ENCODE measurements around the gene SEMA3F.
A peak's percentile ranks its signal among the peaks of the same experiment; 100 is the strongest.

Gene SEMA3F

DNA sequence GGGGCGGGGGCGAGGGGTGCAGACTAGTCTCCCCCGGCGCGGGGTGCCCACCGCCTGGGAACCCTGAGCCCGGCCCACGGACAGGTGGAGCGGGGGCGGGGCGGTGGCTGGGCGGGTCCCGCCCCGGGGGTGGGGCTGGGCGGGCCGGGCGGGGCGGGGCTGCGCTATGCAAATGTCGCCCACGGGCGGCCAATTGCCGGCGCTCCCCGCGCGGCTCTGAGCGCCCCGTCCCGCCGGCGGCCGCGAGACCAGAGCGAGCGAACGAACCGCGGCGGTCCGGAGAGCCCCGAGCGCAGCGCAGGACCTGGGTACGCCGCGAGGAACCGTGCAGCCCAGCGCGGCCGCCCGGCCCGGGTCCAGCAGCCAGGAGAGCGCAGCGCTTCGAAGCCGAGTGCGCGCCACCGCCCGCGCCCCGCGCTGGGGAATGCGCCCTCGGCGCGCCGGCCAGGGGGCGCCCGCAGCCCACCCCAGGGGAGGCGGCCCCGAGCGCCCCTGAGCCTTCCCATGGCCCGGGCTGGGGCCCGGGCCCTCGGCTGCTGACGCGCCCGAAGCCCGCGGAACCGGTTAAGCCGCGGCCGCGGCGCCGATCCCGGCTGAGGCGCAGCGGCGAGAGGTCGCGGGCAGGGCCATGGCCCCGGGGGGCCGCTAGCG lies at the start of gene SEMA3F:
Gene SEMA3F, plus strand, starts transcription at position 485 of the 651 bp plus-strand sequence. CDS start 4,299 bp downstream, outside the sequence.
- peak; percentile 35 for DNase-seq

GRCh38 chr3:50111757-50112156 lies 43.4 kb upstream of the SEMA3F start:
- no peak for DNase-seq

DNA sequence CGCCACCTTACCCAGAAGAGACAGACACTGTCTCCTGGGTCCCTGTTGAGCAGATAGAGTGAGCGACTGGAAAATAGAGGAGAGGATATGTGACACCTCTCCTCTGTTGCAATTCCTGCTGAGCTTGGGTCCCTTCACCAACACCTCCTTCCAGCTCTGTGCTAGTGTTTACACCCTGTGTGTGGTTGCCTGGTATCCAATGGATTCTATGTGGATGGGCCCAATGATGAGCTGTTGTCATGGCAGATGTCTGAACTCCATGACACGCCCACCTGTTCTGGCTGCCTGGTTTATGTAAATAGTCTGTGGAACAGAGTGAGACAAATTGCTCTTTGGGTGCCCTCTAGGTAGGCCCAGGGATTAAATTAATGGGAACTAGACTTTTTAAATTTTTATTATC lies 42.7 kb upstream of the SEMA3F start:
- DNase-seq: no peak

- DNase-seq: no peak
Observed at GRCh38 chr3:50117120-50117519, 38.0 kb upstream of the SEMA3F start.

- DNase-seq: no peak
Observed at GRCh38 chr3:50118237-50118636, 36.9 kb upstream of the SEMA3F start.

- DNase-seq: no peak
Observed at GRCh38 chr3:50119786-50120185, 35.3 kb upstream of the SEMA3F start.

- DNase-seq: no peak
Observed at GRCh38 chr3:50120364-50121071, 34.6 kb upstream of the SEMA3F start.

DNA sequence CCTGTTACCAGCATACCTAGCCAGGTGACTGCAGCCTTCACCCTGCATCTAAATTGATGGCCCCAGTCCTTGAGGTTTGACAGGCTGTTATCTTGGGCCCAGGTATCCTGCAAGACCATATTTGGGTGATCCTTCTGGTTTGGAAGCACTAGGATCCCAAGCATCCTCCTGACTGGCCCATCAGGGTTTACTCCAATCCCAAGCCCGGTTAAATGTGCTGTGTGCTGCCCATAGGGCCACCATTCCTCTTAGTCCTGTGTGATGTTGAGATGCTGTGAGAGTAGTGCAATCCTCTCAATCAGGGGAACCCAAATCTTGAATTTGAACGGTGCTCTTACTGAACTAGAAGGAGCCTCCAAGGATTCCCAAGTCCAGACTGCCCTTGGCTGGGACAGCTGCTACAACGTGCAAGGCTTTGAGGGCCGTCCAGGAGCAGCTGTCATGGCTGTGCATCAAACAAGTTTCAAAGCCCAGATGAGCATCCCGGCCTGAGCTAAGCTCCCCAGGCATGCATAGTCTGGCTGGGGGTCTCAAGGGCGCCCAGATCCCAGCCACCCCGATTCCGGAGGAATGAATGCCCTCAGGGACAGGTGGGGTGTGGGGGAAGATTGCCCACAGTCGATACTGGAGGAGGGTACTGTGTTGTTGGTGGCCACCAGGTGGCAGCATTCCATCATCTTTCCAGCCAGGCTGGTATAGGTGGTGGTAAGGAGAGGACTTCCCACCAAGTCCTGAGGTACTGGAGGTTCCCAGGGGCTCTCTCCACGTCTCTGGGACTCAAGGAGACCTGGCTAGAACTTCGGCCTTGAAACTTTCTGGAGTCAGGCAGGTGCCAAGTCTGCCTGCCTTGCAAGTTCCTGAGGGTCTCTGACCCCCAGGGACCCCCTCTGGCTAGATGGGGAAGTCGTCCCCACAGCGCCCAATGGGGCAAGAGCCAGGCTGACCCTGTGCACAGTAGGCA lies 33.8 kb upstream of the SEMA3F start:
- DNase-seq: peak; percentile 73

DNA sequence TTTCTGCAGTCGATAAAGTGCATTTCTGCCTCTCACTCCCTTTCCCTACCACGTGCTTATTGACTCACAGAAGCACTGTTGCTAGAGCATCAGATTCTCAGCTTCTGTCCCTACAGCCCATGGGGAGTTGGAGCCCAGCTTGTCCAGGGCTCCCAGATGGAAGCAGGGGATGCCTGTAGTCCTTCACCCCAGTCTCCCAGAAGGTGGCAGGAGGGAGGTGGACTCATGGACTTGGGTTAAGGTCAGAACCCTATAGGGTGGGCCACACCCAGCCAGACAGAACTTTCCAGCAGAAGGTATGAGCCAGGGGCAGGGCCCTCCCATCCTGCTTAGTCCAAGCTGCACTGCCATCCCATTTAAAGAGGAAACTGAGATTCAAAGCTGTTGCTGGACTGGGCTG lies 33.1 kb upstream of the SEMA3F start:
- DNase-seq: no peak

- no peak for DNase-seq
Observed at GRCh38 chr3:50122661-50123391, 32.3 kb upstream of the SEMA3F start.

- DNase-seq: no peak
Observed at GRCh38 chr3:50123394-50124051, 31.6 kb upstream of the SEMA3F start.

DNA sequence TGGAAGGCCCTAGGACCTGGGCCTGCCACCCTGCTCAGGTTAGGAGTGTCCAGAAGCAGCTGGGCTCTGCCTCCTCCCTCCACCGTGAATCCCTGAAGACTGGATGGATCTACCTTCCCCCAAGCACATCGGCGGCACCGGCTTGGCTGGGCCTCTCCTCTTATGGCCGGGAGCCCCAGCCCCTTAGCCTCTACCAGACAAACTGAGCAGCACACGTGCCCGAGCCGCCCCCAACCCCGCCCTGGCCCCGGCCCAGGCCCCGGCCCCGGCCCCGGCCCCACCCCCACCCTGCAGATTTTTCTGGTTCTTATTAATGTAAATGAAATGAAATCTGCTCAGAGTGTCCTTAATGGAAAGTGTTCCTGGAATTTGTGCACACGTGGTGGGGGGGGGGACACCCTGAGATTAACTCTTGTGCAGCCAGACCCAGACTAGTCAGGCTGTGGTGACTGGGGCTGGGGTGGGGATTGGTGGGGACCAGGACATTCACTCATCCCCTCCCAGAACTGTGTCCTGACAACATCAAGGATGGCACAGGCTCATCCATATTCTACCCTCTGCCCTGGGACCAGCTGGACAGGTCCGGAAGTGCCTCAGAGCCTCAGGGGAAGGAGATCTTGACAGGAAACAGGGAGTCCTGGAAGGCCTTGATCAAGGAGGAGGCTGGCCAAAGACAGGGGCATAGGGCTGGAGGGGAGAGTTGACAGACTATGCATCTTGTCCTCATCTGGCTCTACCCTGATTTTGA lies 30.9 kb upstream of the SEMA3F start:
- DNase-seq: no peak

GRCh38 chr3:50124800-50125178 lies 30.3 kb upstream of the SEMA3F start:
- no peak for DNase-seq

GRCh38 chr3:50125541-50126286 lies 29.4 kb upstream of the SEMA3F start:
- no peak for DNase-seq

DNA sequence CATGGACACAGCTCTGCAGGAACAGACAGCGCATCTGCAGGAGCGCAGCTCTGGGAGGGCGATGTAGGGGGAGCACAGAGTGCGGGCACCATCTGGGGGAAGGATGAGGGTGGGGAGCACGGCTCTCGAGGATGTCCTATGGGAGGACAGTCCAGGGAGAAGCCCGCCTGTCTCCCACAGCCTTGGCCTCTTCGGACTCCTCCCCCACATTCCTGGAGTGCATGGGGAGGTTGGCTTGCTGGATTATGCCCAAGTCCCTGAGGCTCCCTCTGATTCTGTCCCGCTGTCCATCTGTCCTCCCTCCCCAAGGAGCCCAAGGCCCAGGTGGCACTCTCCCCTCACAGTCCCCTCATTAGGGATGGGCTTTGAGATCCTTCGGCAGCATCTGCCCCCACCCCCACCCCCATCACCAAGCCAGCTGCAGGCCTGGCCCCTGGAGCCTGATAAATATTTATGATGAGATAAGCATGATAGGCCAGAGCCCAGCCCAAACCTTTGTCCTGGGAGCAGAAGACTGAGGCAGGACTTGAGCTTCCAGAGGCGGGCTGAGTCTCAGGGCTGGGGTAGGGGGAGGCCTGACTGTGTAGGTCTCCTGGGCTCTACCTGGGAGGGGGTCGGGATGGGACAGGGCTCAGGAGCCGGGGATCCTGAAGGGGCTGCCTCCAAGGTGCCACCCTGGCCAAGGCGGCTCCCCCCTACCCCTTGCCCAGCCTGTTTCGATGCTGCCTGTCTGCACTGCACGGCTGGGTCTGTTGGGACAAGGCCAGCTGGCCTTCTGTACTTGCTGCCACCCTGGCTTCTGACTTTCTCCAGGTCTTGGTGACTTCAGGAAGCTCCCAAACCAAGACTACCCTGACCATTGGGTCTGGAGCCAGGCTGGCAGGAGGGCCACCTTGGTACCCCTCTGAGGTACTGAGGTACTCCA lies 28.6 kb upstream of the SEMA3F start:
- DNase-seq: no peak

DNA sequence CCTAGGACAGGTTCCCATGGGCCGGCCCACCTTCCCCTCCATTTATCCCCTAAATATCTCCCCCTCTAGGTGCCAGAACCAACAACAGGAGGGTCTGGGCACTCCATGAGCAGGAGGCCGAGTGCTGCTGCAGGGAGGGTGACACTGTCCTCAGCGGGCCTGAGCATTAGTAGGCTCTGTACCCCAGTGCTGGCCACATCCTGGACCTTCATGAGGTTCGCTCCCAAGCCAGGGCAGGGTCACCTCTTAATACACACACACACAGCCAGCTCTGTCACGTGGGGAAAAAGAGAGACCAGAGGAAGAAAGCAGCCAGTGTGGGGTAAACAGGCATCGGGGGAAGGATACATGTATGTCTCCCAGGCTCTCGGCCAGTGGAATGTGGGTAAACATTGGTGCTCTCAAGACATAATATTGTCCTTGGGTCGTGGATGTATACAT lies 27.9 kb upstream of the SEMA3F start:
- DNase-seq: no peak

GRCh38 chr3:50128001-50128400 lies 27.1 kb upstream of the SEMA3F start:
- DNase-seq: no peak

- no peak for DNase-seq
Observed at GRCh38 chr3:50130436-50130835, 24.7 kb upstream of the SEMA3F start.
